Measurements from ENCODE around the gene SEC23B. TPM values are rescaled to one million over a fixed set of nuclear protein-coding genes. Genes with fewer than 3 reads are reported as not detected.
A peak's percentile ranks its signal among the peaks of the same experiment; 100 is the strongest.

The SEC23B gene
- total RNA-seq, 1 experiment from 2014 or later = 85.8 TPM

DNA sequence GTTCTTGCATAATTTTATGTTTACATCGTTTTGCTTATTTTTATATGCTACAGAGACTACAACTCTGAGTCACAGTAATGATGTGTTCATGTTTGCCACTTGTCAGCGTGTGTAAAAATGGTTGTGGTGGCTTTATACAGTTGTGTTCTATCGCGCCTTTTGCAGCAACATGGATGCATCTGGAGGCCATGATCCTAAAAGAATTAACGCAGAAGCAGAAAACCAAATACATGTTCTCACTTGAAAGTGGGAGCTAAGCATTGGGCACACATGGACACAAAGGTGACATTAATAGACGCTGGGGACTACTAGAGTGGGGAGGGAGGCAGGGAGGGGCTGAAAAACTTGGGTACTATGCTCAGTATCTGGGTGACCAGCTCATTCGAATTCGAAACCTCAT, 996 bp upstream of the SEC23B start:
- Histone ChIP-seq H3K4me2 (ENCODE audit: low read length) (peak overlapping the region; percentile 93), H3K9ac (ENCODE audit: low read length) (peak overlapping the region; percentile 93), H3K4me3 (replicated peaks in 1 of 2; ENCODE audit: low read depth in 1 of 2, low read length in 2 of 2) (peak overlapping the region; percentile 71 to 90), H3K27me3 (ENCODE audit: insufficient read depth, low read length) (no peaks in the 10 kb centered on the region), H4K20me1 (ENCODE audit: insufficient read depth) (no peaks in the 10 kb centered on the region), H3K9me3 (ENCODE audit: control insufficient read depth in 1 of 2, insufficient read depth in 1 of 2, low read depth in 1 of 2, low read length in 2 of 2) (no peaks in the 10 kb centered on the region), H2AFZ (ENCODE audit: low read depth, low read length, poor library complexity, severe bottlenecking) (no peak overlapping the region), H3K36me3 (ENCODE audit: control insufficient read depth in 1 of 2, insufficient read depth in 2 of 2, low read length in 2 of 2) (peaks cover 15 to 16% of the 10 kb centered on the region in 2 experiments), H3K4me1 (ENCODE audit: control insufficient read depth in 1 of 2, insufficient read depth in 2 of 2, low read length in 2 of 2) (peaks cover 5 to 17% of the 10 kb centered on the region in 2 experiments; a peak in 3 of 4 replicates), H3K27ac (ENCODE audit: low read depth, low read length) (peak overlapping the region; percentile 75; the same call in 1 of the 2 replicates), H3K79me2 (ENCODE audit: insufficient read depth, low read length) (peaks cover 38% of the 10 kb centered on the region), H3K9me2 (ENCODE audit: insufficient read depth) (no peaks in the 10 kb centered on the region)
- intact Hi-C loops (cut with micrococcal nuclease) = loop anchor here (1.0 to 5.0 kb wide), 3 partner anchors 39 to 81 kb away; partner anchors contain the start of genes DTD1, DZANK1, POLR3F and SMIM26
- ChIA-PET CTCF (interaction anchor here (0.6 to 1.6 kb wide), 4 partner anchors 10 to 780 kb away, joined by 3 to 6 read pairs (median 3); partner anchors contain the start of genes DZANK1, POLR3F and RBBP9), RAD21 (ENCODE audit: low non-redundant PET in 1 of 2, low total read pairs in 2 of 2, uncharacterized antibody in 2 of 2, unreplicated experiment in 2 of 2) (interaction anchor here in 1 of 2 experiments (1.0 kb wide), 1 partner anchor 10 kb away, joined by 3 read pairs; the partner anchor contains the start of gene RBBP9), POLR2A (interaction anchor here (1.0 to 4.0 kb wide), 12 partner anchors 9 to 219 kb away, joined by 3 to 43 read pairs (median 6); partner anchors contain the start of genes DZANK1, POLR3F, RBBP9 and SMIM26)
- TF ChIP-seq FOSL1 (IDR thresholded peaks at IDR 0.05; ENCODE audit: low read depth) = no peak
- 0 out of 2 replicates have a peak, but pooled peaks have one; percentile 2 for TF ChIP-seq JUND (IDR thresholded peaks at IDR 0.05)
- TF ChIP-seq EZH2phosphoT487 (IDR thresholded peaks at IDR 0.05; ENCODE audit: borderline replicate concordance) = no peak
- no peak for TF ChIP-seq ZFX (IDR thresholded peaks at IDR 0.05)
- TF ChIP-seq, protein P1, sequence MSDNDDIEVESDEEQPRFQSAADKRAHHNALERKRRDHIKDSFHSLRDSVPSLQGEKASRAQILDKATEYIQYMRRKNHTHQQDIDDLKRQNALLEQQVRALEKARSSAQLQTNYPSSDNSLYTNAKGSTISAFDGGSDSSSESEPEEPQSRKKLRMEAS (IDR thresholded peaks at IDR 0.05) = no peak
- no peak for TF ChIP-seq POLR2AphosphoS5 (IDR thresholded peaks at IDR 0.05; ENCODE audit: low read depth, low read length)
- BruUV-seq (replicated peaks) = TSS peak; percentile 97
- DNase-seq (ENCODE audit: low read depth, low spot score) (no peak), ATAC-seq (no peak)

DNA sequence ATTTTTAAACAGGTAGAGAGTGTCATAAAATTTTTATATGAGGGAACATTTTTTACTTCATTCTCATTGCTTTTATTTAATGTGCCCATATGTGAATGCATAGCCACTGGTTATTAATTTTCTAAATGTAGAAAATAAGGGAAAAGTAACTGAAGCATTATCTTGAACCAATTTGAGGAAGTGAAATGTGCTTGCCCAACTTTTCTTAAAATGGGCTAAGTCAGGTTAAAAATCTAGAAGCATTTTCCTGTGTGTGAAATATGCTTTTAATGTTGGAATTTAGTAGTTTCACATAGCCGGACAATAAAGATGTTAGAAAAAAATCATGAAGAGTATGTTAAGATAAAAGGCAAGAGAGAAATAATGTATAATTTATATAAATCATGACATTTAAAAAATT, 3.8 kb downstream of the SEC23B start:
- no peak overlapping the region for H3K9ac ChIP-seq (ENCODE audit: low read length)
- POLR2A ChIA-PET = no interaction called here
- peaks cover 25 to 43% of the 10 kb centered on the region in 2 experiments for H3K36me3 ChIP-seq (ENCODE audit: control insufficient read depth in 1 of 2, insufficient read depth in 2 of 2, low read length in 2 of 2)
- H4K20me1 ChIP-seq (ENCODE audit: insufficient read depth) = no peaks in the 10 kb centered on the region
- peaks cover 49% of the 10 kb centered on the region for H3K79me2 ChIP-seq (ENCODE audit: insufficient read depth, low read length)
- RAD21 ChIA-PET (ENCODE audit: low non-redundant PET in 1 of 2, low total read pairs in 2 of 2, uncharacterized antibody in 2 of 2, unreplicated experiment in 2 of 2) = no interaction called here
- BruUV-seq (replicated peaks) = no TSS peak
- TF ChIP-seq FOSL1 (IDR thresholded peaks at IDR 0.05; ENCODE audit: low read depth) (no peak), SIN3A (IDR thresholded peaks at IDR 0.05; ENCODE audit: low read depth) (no peak), POLR2A (IDR thresholded peaks at IDR 0.05; ENCODE audit: borderline replicate concordance, extremely low read depth, insufficient read depth, insufficient read length) (no peak), REST (IDR thresholded peaks at IDR 0.05; ENCODE audit: low read depth) (no peak)
- no peak overlapping the region for H3K4me2 ChIP-seq (ENCODE audit: low read length)
- no peaks in the 10 kb centered on the region for H3K9me2 ChIP-seq (ENCODE audit: insufficient read depth)
- no peak overlapping the region for H2AFZ ChIP-seq (ENCODE audit: low read depth, low read length, poor library complexity, severe bottlenecking)
- H3K4me3 ChIP-seq (replicated peaks in 1 of 2; ENCODE audit: low read depth in 1 of 2, low read length in 2 of 2) = no peak overlapping the region
- ATAC-seq (no peak), DNase-seq (ENCODE audit: low read depth, low spot score) (no peak)
- CTCF ChIA-PET = no interaction called here
- H3K9me3 ChIP-seq (ENCODE audit: control insufficient read depth in 1 of 2, insufficient read depth in 1 of 2, low read depth in 1 of 2, low read length in 2 of 2) = no peaks in the 10 kb centered on the region
- intact Hi-C loops (cut with micrococcal nuclease) = no loop called here
- peaks cover 3 to 15% of the 10 kb centered on the region in 2 experiments; a peak in 3 of 4 replicates for H3K4me1 ChIP-seq (ENCODE audit: control insufficient read depth in 1 of 2, insufficient read depth in 2 of 2, low read length in 2 of 2)
- no peaks in the 10 kb centered on the region for H3K27me3 ChIP-seq (ENCODE audit: insufficient read depth, low read length)
- H3K27ac ChIP-seq (ENCODE audit: low read depth, low read length) = no peak overlapping the region
